Measurements from ENCODE around the gene OFD1. TPM values are rescaled to one million over a fixed set of nuclear protein-coding genes. Genes with fewer than 3 reads are reported as not detected.

The OFD1 gene
- total RNA-seq, 3 donors from 2014 or later = 10.7 to 136 (median 48.8) TPM

GRCh38 chrX:13790206-13791131 is 55.9 kb downstream of the OFD1 start:
- H3K9me3 ChIP-seq = no peaks in the 10 kb centered on the region
- intact Hi-C loops (cut with DNase I; ENCODE audit: low total_unique reads) = no loop called here
- H3K27me3 ChIP-seq = peaks cover 0 to 25% of the 10 kb centered on the region in 2 donors
- H3K4me3 ChIP-seq = no peak overlapping the region
- H3K27ac ChIP-seq = peak overlapping the region; percentile 75 to 88
- TF ChIP-seq POLR2A (IDR thresholded peaks at IDR 0.05) = no peak
- TF ChIP-seq POLR2AphosphoS5 (IDR thresholded peaks at IDR 0.05) = no peak
- no peak for TF ChIP-seq CTCF (IDR thresholded peaks at IDR 0.05)
- no peaks in the 10 kb centered on the region for H3K36me3 ChIP-seq
- peak in 1 of 2 donors; percentile 34 for DNase-seq (ENCODE audit: low spot score in 2 of 2)
- H3K4me1 ChIP-seq = no peaks in the 10 kb centered on the region

GRCh38 chrX:13791145-13791544 is 56.6 kb downstream of the OFD1 start:
- H3K4me3 ChIP-seq = no peak overlapping the region
- no peaks in the 10 kb centered on the region for H3K9me3 ChIP-seq
- no peak for TF ChIP-seq POLR2AphosphoS5 (IDR thresholded peaks at IDR 0.05)
- no peak for TF ChIP-seq CTCF (IDR thresholded peaks at IDR 0.05)
- TF ChIP-seq POLR2A (IDR thresholded peaks at IDR 0.05) = no peak
- H3K27me3 ChIP-seq = peaks cover 0 to 19% of the 10 kb centered on the region in 2 donors
- intact Hi-C loops (cut with DNase I; ENCODE audit: low total_unique reads) = no loop called here
- DNase-seq (ENCODE audit: low spot score in 2 of 2) = no peak
- H3K27ac ChIP-seq = peak overlapping the region; percentile 75 to 88
- no peaks in the 10 kb centered on the region for H3K36me3 ChIP-seq
- no peaks in the 10 kb centered on the region for H3K4me1 ChIP-seq

- H3K4me1 ChIP-seq = no peaks in the 10 kb centered on the region
- TF ChIP-seq POLR2AphosphoS5 (IDR thresholded peaks at IDR 0.05) (peak in 1 of 3 donors; percentile 53), POLR2A (IDR thresholded peaks at IDR 0.05) (no peak)
- DNase-seq (ENCODE audit: low spot score in 2 of 2) = peak in 1 of 2 donors; percentile 81
- no peaks in the 10 kb centered on the region for H3K9me3 ChIP-seq
- H3K4me3 ChIP-seq = no peak overlapping the region
- peak overlapping the region; percentile 75 to 88 for H3K27ac ChIP-seq
- intact Hi-C loops (cut with DNase I; ENCODE audit: low total_unique reads) = no loop called here
- H3K27me3 ChIP-seq = peaks cover 0 to 18% of the 10 kb centered on the region in 2 donors
- no peaks in the 10 kb centered on the region for H3K36me3 ChIP-seq
Measured at GRCh38 chrX:13791559-13791958, 57.0 kb downstream of the OFD1 start.

- no peaks in the 10 kb centered on the region for H3K36me3 ChIP-seq
Measured at GRCh38 chrX:13793897-13794296, 59.3 kb downstream of the OFD1 start.

GRCh38 chrX:13794417-13794816 is 59.9 kb downstream of the OFD1 start:
- TF ChIP-seq POLR2AphosphoS5 (IDR thresholded peaks at IDR 0.05) = no peak
- TF ChIP-seq CTCF (IDR thresholded peaks at IDR 0.05) = no peak
- no peak for TF ChIP-seq POLR2A (IDR thresholded peaks at IDR 0.05)
- no peak for DNase-seq (ENCODE audit: low spot score in 2 of 2)
- Histone ChIP-seq H3K27me3 (peaks cover 0 to 30% of the 10 kb centered on the region in 2 donors), H3K9me3 (no peaks in the 10 kb centered on the region), H3K4me1 (no peaks in the 10 kb centered on the region), H3K4me3 (no peak overlapping the region), H3K27ac (peak overlapping the region in 1 of 2 donors; percentile 61), H3K36me3 (no peaks in the 10 kb centered on the region)
- intact Hi-C loops (cut with DNase I; ENCODE audit: low total_unique reads) = loop anchor here (2.0 kb wide), 1 partner anchor 70 kb away; no protein-coding TSS in a partner anchor

More at GRCh38 chrX:13793897-13794296, 59.3 kb downstream of the OFD1 start:
- intact Hi-C loops (cut with DNase I; ENCODE audit: low total_unique reads) = loop anchor here (2.0 kb wide), 1 partner anchor 71 kb away; no protein-coding TSS in a partner anchor
- Histone ChIP-seq H3K9me3 (no peaks in the 10 kb centered on the region), H3K4me3 (no peak overlapping the region), H3K27me3 (peaks cover 0 to 33% of the 10 kb centered on the region in 2 donors), H3K27ac (no peak overlapping the region), H3K4me1 (no peaks in the 10 kb centered on the region)
- no peak for DNase-seq (ENCODE audit: low spot score in 2 of 2)
- TF ChIP-seq POLR2AphosphoS5 (IDR thresholded peaks at IDR 0.05) (no peak), POLR2A (IDR thresholded peaks at IDR 0.05) (no peak), CTCF (IDR thresholded peaks at IDR 0.05) (no peak)

All from breast epithelium (tissue), 4 donors.